Measurements from ENCODE around the gene ISL1. TPM values are rescaled to one million over a fixed set of nuclear protein-coding genes. Genes with fewer than 3 reads are reported as not detected.

Gene ISL1
- polyA plus RNA-seq, 1 donor (not counting 4 experiments of a cell fraction or from before 2014, with no cell fraction given), result 4.5 TPM

DNA sequence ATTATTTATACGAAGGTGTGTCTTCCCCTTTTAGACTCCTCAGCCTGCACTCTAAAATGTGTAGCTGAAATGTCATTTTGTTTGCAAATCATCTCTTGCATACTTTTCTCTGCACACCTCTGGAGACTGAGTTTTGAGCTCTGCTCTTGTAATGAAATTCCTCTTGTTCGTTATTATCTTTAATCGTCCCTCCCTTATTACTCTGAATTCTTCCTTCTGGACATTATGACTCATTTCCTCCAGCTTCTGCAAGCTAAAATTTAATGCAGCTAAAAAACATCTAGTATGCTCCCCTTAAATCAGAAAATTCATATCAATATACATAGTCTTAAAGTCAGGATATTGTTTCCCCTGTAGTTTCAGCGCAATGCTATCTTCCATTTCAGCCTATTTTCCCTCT, 13.5 kb downstream of the ISL1 start:
- no peak overlapping the region for H3K4me3 ChIP-seq (ENCODE audit: control insufficient read depth in 2 of 3, extremely low read depth in 1 of 3, insufficient read depth in 2 of 3, low read depth in 1 of 3, low read length in 3 of 3)

GRCh38 chr5:51397996-51398395, 14.7 kb downstream of the ISL1 start:
- no peaks in the 10 kb centered on the region for H3K79me2 ChIP-seq (ENCODE audit: control insufficient read depth, insufficient read depth, low read length)
- no peaks in the 10 kb centered on the region for H3K9me3 ChIP-seq (ENCODE audit: control insufficient read depth, low read depth, low read length)
- H2AFZ ChIP-seq (ENCODE audit: control insufficient read depth, low read length), result no peak overlapping the region
- H3K4me3 ChIP-seq (ENCODE audit: control insufficient read depth in 2 of 3, extremely low read depth in 1 of 3, insufficient read depth in 2 of 3, low read depth in 1 of 3, low read length in 3 of 3), result no peak overlapping the region
- FAIRE-seq (no peak), DNase-seq (ENCODE audit: low read depth, low spot score) (no peak)
- no peak overlapping the region for H3K9ac ChIP-seq (ENCODE audit: control insufficient read depth, extremely low read depth, insufficient read depth, low read length)
- peaks cover 24% of the 10 kb centered on the region for H3K4me1 ChIP-seq (ENCODE audit: control insufficient read depth, extremely low read depth, insufficient read depth, low read length)
- H3K27me3 ChIP-seq (ENCODE audit: control insufficient read depth, extremely low read depth, insufficient read depth, low read length), result no peaks in the 10 kb centered on the region
- H3K36me3 ChIP-seq (ENCODE audit: control insufficient read depth in 2 of 2, extremely low read depth in 1 of 2, insufficient read depth in 2 of 2, low read length in 2 of 2), result peaks cover 1 to 3% of the 10 kb centered on the region in 2 experiments
- H4K20me1 ChIP-seq (ENCODE audit: control insufficient read depth, extremely low read depth, insufficient read depth, low read length), result no peaks in the 10 kb centered on the region
- dilution Hi-C loops (cut with MboI; ENCODE audit: extremely low pct_ligation_motif_present, low sequenced_read_pairs), result no loop called here
- peak overlapping the region; percentile 1 for H3K4me2 ChIP-seq (ENCODE audit: control insufficient read depth, extremely low read depth, insufficient read depth, low read depth, low read length)
- TF ChIP-seq EZH2 (IDR thresholded peaks at IDR 0.05; ENCODE audit: low read length) (no peak), CTCF (optimal IDR thresholded peaks at IDR 0.05 in 1 of 3, IDR thresholded peaks at IDR 0.05 in 1 of 3, conservative IDR thresholded peaks at IDR 0.05 in 1 of 3; ENCODE audit: extremely low read depth in 1 of 3, insufficient read depth in 2 of 3, low read length in 3 of 3) (no peak)
- no peaks in the 10 kb centered on the region for H3K9me1 ChIP-seq (ENCODE audit: control insufficient read depth, extremely low read depth, insufficient read depth, low read length)
- H3K27ac ChIP-seq (ENCODE audit: control insufficient read depth, insufficient read depth, low read length), result no peak overlapping the region

More for the DNA sequence above, 13.5 kb downstream of the ISL1 start:
- Histone ChIP-seq H2AFZ (ENCODE audit: control insufficient read depth, low read length) (no peak overlapping the region), H3K36me3 (ENCODE audit: control insufficient read depth in 2 of 2, extremely low read depth in 1 of 2, insufficient read depth in 2 of 2, low read length in 2 of 2) (peaks cover 1 to 6% of the 10 kb centered on the region in 2 experiments), H3K9me3 (ENCODE audit: control insufficient read depth, low read depth, low read length) (no peaks in the 10 kb centered on the region), H3K9ac (ENCODE audit: control insufficient read depth, extremely low read depth, insufficient read depth, low read length) (no peak overlapping the region), H4K20me1 (ENCODE audit: control insufficient read depth, extremely low read depth, insufficient read depth, low read length) (no peaks in the 10 kb centered on the region), H3K27ac (ENCODE audit: control insufficient read depth, insufficient read depth, low read length) (no peak overlapping the region), H3K79me2 (ENCODE audit: control insufficient read depth, insufficient read depth, low read length) (no peaks in the 10 kb centered on the region), H3K4me1 (ENCODE audit: control insufficient read depth, extremely low read depth, insufficient read depth, low read length) (peaks cover 24% of the 10 kb centered on the region), H3K4me2 (ENCODE audit: control insufficient read depth, extremely low read depth, insufficient read depth, low read depth, low read length) (peak overlapping the region; percentile 65), H3K27me3 (ENCODE audit: control insufficient read depth, extremely low read depth, insufficient read depth, low read length) (no peaks in the 10 kb centered on the region), H3K9me1 (ENCODE audit: control insufficient read depth, extremely low read depth, insufficient read depth, low read length) (no peaks in the 10 kb centered on the region)
- DNase-seq (ENCODE audit: low read depth, low spot score) (no peak), FAIRE-seq (peak; percentile 63)
- TF ChIP-seq EZH2 (IDR thresholded peaks at IDR 0.05; ENCODE audit: low read length) (no peak), CTCF (optimal IDR thresholded peaks at IDR 0.05 in 1 of 3, IDR thresholded peaks at IDR 0.05 in 1 of 3, conservative IDR thresholded peaks at IDR 0.05 in 1 of 3; ENCODE audit: extremely low read depth in 1 of 3, insufficient read depth in 2 of 3, low read length in 3 of 3) (no peak)
- dilution Hi-C loops (cut with MboI; ENCODE audit: extremely low pct_ligation_motif_present, low sequenced_read_pairs), result no loop called here
